Bronchial epithelial cell (primary cell): ENCODE results near the gene SLC12A7. TPM values are rescaled to one million over a fixed set of nuclear protein-coding genes. Genes with fewer than 3 reads are reported as not detected.

Experiments used
- DNase-seq: peaks from one replicate; pipeline ENCODE4 v3.0.0-alpha.2; 2010; ENCODE audit warnings: low read depth
- FAIRE-seq: peaks from 2 replicates; lab custom pipeline; 2011; peaks lifted over from hg19 to GRCh38; lab: Jason Lieb, UNC
- H3K27me3 ChIP-seq: 2 replicates; pipeline ENCODE4 v1.5.1; 2011; ENCODE audit warnings: low read length; ENCODE audit not compliant: control insufficient read depth, insufficient read depth
- H3K36me3 ChIP-seq: 2 replicates; pipeline ENCODE4 v1.5.1; 2011; ENCODE audit warnings: low read length; ENCODE audit not compliant: control insufficient read depth, insufficient read depth
- H3K4me3 ChIP-seq: 2 replicates; pipeline ENCODE4 v1.5.1; 2011; ENCODE audit warnings: mild to moderate bottlenecking, low read depth, low read length, control low read depth
- total RNA-seq: library from RNA; depleted of rRNA; stranded (reverse); fragments of >200 nt; gene quantifications from 2 replicates; pipeline ENCODE4 v1.2.1, GENCODE V29; 2014
- TF ChIP-seq, protein P1 (sequence below): IDR thresholded peaks from 2 replicates; pipeline ENCODE4 v1.5.1; 2011; ENCODE audit warnings: mild to moderate bottlenecking, moderate library complexity, low read length, control low read depth, inconsistent platforms; ENCODE audit not compliant: insufficient read depth, severe bottlenecking

SLC12A7 gene
- total RNA-seq, 1 donor from 2014 or later, result 10.3 TPM

- FAIRE-seq, result no peak
- TF ChIP-seq, protein P1, sequence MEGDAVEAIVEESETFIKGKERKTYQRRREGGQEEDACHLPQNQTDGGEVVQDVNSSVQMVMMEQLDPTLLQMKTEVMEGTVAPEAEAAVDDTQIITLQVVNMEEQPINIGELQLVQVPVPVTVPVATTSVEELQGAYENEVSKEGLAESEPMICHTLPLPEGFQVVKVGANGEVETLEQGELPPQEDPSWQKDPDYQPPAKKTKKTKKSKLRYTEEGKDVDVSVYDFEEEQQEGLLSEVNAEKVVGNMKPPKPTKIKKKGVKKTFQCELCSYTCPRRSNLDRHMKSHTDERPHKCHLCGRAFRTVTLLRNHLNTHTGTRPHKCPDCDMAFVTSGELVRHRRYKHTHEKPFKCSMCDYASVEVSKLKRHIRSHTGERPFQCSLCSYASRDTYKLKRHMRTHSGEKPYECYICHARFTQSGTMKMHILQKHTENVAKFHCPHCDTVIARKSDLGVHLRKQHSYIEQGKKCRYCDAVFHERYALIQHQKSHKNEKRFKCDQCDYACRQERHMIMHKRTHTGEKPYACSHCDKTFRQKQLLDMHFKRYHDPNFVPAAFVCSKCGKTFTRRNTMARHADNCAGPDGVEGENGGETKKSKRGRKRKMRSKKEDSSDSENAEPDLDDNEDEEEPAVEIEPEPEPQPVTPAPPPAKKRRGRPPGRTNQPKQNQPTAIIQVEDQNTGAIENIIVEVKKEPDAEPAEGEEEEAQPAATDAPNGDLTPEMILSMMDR, result no peak
- DNase-seq, result no peak
- H3K27me3 ChIP-seq, result no peaks in the 10 kb centered on the region
- no peaks in the 10 kb centered on the region for H3K36me3 ChIP-seq
- H3K4me3 ChIP-seq, result no peak overlapping the region
Observed at GRCh38 chr5:1030801-1031271, 81.0 kb downstream of the SLC12A7 start.

- TF ChIP-seq, protein P1, result no peak
- DNase-seq, result no peak
- FAIRE-seq, result no peak
- no peak overlapping the region for H3K4me3 ChIP-seq
- no peaks in the 10 kb centered on the region for H3K27me3 ChIP-seq
- H3K36me3 ChIP-seq, result no peaks in the 10 kb centered on the region
Observed at GRCh38 chr5:1029945-1030625, 81.8 kb downstream of the SLC12A7 start.

DNA sequence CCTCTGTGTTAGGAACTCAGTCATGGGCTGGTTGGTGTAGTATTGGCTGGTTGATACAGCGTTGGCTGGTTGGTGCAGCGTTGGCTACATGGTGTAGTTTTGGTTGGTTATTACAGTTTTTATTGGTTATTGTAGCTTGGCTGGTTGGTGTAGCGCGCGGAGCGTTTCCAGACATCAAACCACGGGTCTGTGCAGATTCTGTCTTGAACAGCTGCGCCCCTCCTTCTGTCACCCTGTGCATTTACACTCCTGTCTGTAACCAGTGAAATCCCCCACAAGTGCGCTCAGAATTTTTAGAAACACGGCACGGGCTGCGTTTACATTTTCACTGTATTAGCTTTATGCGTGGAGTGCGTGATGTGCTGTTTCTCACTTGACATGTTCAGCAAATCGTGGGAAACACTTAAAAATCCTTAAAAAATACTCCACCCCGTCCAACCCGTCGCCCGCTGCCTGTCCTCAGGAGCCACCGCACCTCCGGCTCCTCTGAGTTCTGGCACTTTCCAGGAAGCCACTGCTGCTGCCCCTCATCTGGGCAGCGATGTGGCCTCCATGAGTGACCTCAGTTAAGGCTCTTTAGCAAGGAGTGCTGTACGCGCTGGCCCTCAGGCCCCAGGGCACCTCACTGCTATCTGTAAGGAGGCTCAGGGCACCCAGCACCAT is 82.5 kb downstream of the SLC12A7 start:
- TF ChIP-seq, protein P1, result no peak
- Histone ChIP-seq H3K27me3 (no peaks in the 10 kb centered on the region), H3K4me3 (no peak overlapping the region), H3K36me3 (no peaks in the 10 kb centered on the region)
- FAIRE-seq, result no peak
- no peak for DNase-seq

GRCh38 chr5:1028481-1029281 is 83.2 kb downstream of the SLC12A7 start:
- Histone ChIP-seq H3K36me3 (no peaks in the 10 kb centered on the region), H3K4me3 (no peak overlapping the region), H3K27me3 (no peaks in the 10 kb centered on the region)
- DNase-seq, result no peak
- TF ChIP-seq, protein P1, result no peak
- FAIRE-seq, result no peak

GRCh38 chr5:1027631-1028441 is 84.0 kb downstream of the SLC12A7 start:
- TF ChIP-seq, protein P1, result no peak
- FAIRE-seq (no peak), DNase-seq (no peak)
- H3K27me3 ChIP-seq, result no peaks in the 10 kb centered on the region
- no peaks in the 10 kb centered on the region for H3K36me3 ChIP-seq
- H3K4me3 ChIP-seq, result no peak overlapping the region
